HepG2 (cell line): ENCODE measurements around the gene MRPL34. TPM values are rescaled to one million over a fixed set of nuclear protein-coding genes. Genes with fewer than 3 reads are reported as not detected.
A peak's percentile ranks its signal among the peaks of the same experiment; 100 is the strongest.

Source experiments
- BCLAF1 ChIP-seq: fragments of 450-650 bp; IDR thresholded peaks from 2 replicates; pipeline ENCODE4 v1.6.1; 2017; ENCODE audit warnings: mild to moderate bottlenecking
- DR1 ChIP-seq: sonication (generic); formaldehyde crosslinking; IDR thresholded peaks from 2 replicates; pipeline ENCODE4 v1.8.0; 2021; ENCODE audit warnings: mild to moderate bottlenecking, missing genetic modification reagents, inconsistent platforms
- ERF ChIP-seq: IDR thresholded peaks from 2 replicates; pipeline ENCODE4 v1.6.1; 2018; ENCODE audit warnings: missing biosample characterization, missing genetic modification reagents
- GMEB1 ChIP-seq: sonication (generic); formaldehyde crosslinking; IDR thresholded peaks from 2 replicates; pipeline ENCODE4 v1.5.1; 2020; ENCODE audit warnings: missing genetic modification reagents, mild to moderate bottlenecking, borderline replicate concordance
- HMG20A ChIP-seq: IDR thresholded peaks from 2 replicates; pipeline ENCODE4 v1.6.1; 2016; ENCODE audit warnings: borderline replicate concordance
- KDM5B ChIP-seq: sonication (generic); formaldehyde crosslinking; IDR thresholded peaks from 2 replicates; pipeline ENCODE4 v1.4.0; 2020; ENCODE audit warnings: missing genetic modification reagents, mild to moderate bottlenecking, borderline replicate concordance
- MAF1 ChIP-seq: sonication (generic); formaldehyde crosslinking; IDR thresholded peaks from 2 replicates; pipeline ENCODE4 v1.5.0; 2020; ENCODE audit warnings: missing genetic modification reagents, borderline replicate concordance
- MAX ChIP-seq: IDR thresholded peaks from 2 replicates; pipeline ENCODE4 v1.6.1; 2012; ENCODE audit warnings: inconsistent platforms
- MLX ChIP-seq: IDR thresholded peaks from 2 replicates; pipeline ENCODE4 v1.6.1; 2016
- NR2F1 ChIP-seq, 2 experiments: fragments of 450-650 bp in 1 of 2; formaldehyde crosslinking in 1 of 2; IDR thresholded peaks; 2 replicates each; pipeline versions ENCODE4 v1.5.0 to v1.6.1; 2016 to 2020; ENCODE audit warnings: mild to moderate bottlenecking in 1 of 2, missing compliant biosample characterization in 1 of 2, missing genetic modification reagents in 1 of 2, moderate library complexity in 1 of 2
- PRPF4 ChIP-seq: fragments of 200-400 bp; formaldehyde crosslinking; IDR thresholded peaks from 2 replicates; pipeline ENCODE4 v1.6.1; 2016; ENCODE audit warnings: low read length, low read depth; ENCODE audit not compliant: poor library complexity, severe bottlenecking
- THAP8 ChIP-seq: sonication (generic); formaldehyde crosslinking; IDR thresholded peaks from 2 replicates; pipeline ENCODE4 v1.5.1; 2020; ENCODE audit warnings: missing genetic modification reagents, mild to moderate bottlenecking, borderline replicate concordance
- TRAFD1 ChIP-seq: sonication (generic); formaldehyde crosslinking; IDR thresholded peaks from 2 replicates; pipeline ENCODE4 v1.5.1; 2020; ENCODE audit warnings: missing genetic modification reagents, mild to moderate bottlenecking, borderline replicate concordance
- USF2 ChIP-seq, 2 experiments: sonication (generic) in 1 of 2; formaldehyde crosslinking in 1 of 2; IDR thresholded peaks; 2 replicates each; pipeline versions ENCODE4 v1.5.1 to v1.6.1; 2011 to 2020; ENCODE audit warnings: borderline replicate concordance in 1 of 2, low read depth in 1 of 2, low read length in 1 of 2, mild to moderate bottlenecking in 1 of 2, missing genetic modification reagents in 1 of 2, moderate library complexity in 1 of 2
- ZBTB38 ChIP-seq: sonication (generic); formaldehyde crosslinking; IDR thresholded peaks from 2 replicates; pipeline ENCODE4 v1.5.1; 2020; ENCODE audit warnings: mild to moderate bottlenecking, missing genetic modification reagents
- ZBTB7A ChIP-seq: sonication (generic); formaldehyde crosslinking; IDR thresholded peaks from 2 replicates; pipeline ENCODE4 v1.8.0; 2022; ENCODE audit warnings: mild to moderate bottlenecking, missing genetic modification reagents
- ZNF543 ChIP-seq: sonication (generic); formaldehyde crosslinking; IDR thresholded peaks from 2 replicates; pipeline ENCODE4 v1.4.0; 2020; ENCODE audit warnings: mild to moderate bottlenecking, missing genetic modification reagents
- ZNF570 ChIP-seq: sonication (generic); formaldehyde crosslinking; IDR thresholded peaks from 2 replicates; pipeline ENCODE4 v1.4.0; 2020; ENCODE audit warnings: mild to moderate bottlenecking, missing genetic modification reagents, borderline replicate concordance
- ZNF768 ChIP-seq: sonication (generic); formaldehyde crosslinking; IDR thresholded peaks from 2 replicates; pipeline ENCODE4 v1.4.0; 2020; ENCODE audit warnings: missing genetic modification reagents
- ZNF891 ChIP-seq: sonication (generic); formaldehyde crosslinking; IDR thresholded peaks from 2 replicates; pipeline ENCODE4 v1.5.0; 2020; ENCODE audit warnings: mild to moderate bottlenecking, missing genetic modification reagents
- polyA plus RNA-seq, 8 experiments: library from polyadenylated mRNA; depleted of rRNA in 3 of 8; stranded (reverse) in 7 of 8; unstranded in 1 of 8; fragments of >200 nt; fragmentation: Illumina TruSeq in 4 of 8; extraction: Trizol in 4 of 8; gene quantifications; 2 replicates each; pipeline versions ENCODE4 v1.2.1 to v1.2.3, GENCODE V29; 2011 to 2016; ENCODE audit warnings: low read depth in 4 of 8, missing spikeins in 1 of 8, mixed read lengths in 1 of 8; ENCODE audit not compliant: insufficient read depth in 1 of 8
- total RNA-seq, 5 experiments: library from RNA; depleted of rRNA; stranded (reverse); fragments of >200 nt; fragmentation: Illumina TruSeq; extraction: Trizol; gene quantifications; 2 replicates each; pipeline ENCODE4 v1.2.3, GENCODE V29; 2016; ENCODE audit warnings: low read depth in 1 of 5

MRPL34 gene
- total and polyA plus RNA-seq, 2 of the 13 experiments (the other 11 are each of a cell fraction or from before 2014, with no cell fraction given), result 74.0 to 77.3 TPM

- TF ChIP-seq MAF1 (CRISPR knock-in tag) (no peak), PRPF4 (no peak), ZNF891 (CRISPR knock-in tag) (no peak), KDM5B (CRISPR knock-in tag) (no peak), HMG20A (CRISPR knock-in tag) (no peak), THAP8 (CRISPR knock-in tag) (no peak), TRAFD1 (CRISPR knock-in tag) (no peak), MLX (CRISPR knock-in tag) (no peak), ZNF768 (CRISPR knock-in tag) (peak; percentile 70), ZNF570 (CRISPR knock-in tag) (no peak), ZBTB7A (CRISPR knock-in tag) (peak; percentile 34; the same call in 1 of the 2 replicates), DR1 (CRISPR knock-in tag) (no peak), ZBTB38 (no peak), BCLAF1 (no peak), GMEB1 (CRISPR knock-in tag) (no peak), MAX (no peak), ZNF543 (CRISPR knock-in tag) (no peak), USF2 (IDR thresholded peaks at IDR 0.05; ENCODE audit: low read depth, low read length) (peak; percentile 82), USF2 (CRISPR knock-in tag; IDR thresholded peaks at IDR 0.05; ENCODE audit: borderline replicate concordance) (peak; percentile 60; the same call in 1 of the 2 replicates), NR2F1 (CRISPR knock-in tag; IDR thresholded peaks at IDR 0.05) (no peak), ERF (CRISPR knock-in tag) (0 out of 2 replicates have a peak, but pooled peaks have one; percentile 15)
Observed at GRCh38 chr19:17264641-17264979, 41.1 kb upstream of the MRPL34 start, which contains the start of gene USHBP1 (continued).
